GM19240 (cell line): Measurements from ENCODE around the gene AGTPBP1.
"Not testable (repeated sequence)": the region's sequence is repeated elsewhere in the genome, so short reads cannot be mapped to it uniquely, and the experiment has no call there.

ENCODE experiments used
- DNase-seq: peaks from one replicate; pipeline ENCODE4 v3.0.0; 2011; ENCODE audit warnings: low spot score; ENCODE audit not compliant: insufficient read length

Gene AGTPBP1

DNA sequence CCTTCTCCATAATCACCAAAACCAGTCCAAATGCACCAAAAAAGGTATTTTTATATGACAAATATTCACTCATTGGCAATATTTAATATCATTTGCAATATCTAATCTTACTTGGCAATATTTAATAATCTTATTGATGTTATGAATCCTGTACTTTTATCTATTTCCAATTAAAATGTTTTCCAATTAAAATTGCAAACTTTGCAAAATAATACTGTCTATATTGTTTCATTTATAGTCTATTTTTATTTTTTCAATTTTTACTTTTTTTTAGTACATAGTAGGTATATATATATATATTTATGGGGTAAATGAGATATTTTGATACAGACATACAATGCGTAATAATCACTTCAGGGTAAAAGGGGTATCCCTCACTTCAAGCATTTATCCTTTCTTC lies 109.9 kb downstream of the AGTPBP1 start:
- no peak for DNase-seq

GRCh38 chr9:85630676-85631075 lies 111.1 kb downstream of the AGTPBP1 start:
- no peak for DNase-seq

DNA sequence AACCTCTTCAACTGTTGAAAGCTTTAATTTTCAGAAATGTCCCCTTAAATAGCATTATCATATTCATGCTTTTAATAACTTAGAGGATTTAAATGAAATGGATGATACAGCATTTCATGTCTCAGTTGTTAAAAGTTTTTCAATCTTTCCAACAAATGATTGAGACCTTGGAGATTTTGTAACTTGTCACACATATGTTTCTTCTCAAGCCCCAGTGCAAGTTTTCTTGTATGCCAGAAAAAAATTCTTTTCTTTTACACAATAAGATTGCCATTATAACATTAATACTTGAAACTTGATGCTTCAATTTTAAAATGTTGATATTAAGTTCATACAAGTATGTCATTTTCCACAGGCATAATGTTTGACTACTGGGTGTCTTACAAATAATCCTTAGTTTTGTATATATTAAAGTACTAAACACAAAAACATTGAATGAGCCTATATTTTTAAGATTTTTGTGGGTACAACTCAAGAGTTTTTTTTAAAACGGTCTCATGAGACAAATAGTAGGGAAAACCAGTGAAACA lies 124.5 kb downstream of the AGTPBP1 start:
- no peak for DNase-seq

DNA sequence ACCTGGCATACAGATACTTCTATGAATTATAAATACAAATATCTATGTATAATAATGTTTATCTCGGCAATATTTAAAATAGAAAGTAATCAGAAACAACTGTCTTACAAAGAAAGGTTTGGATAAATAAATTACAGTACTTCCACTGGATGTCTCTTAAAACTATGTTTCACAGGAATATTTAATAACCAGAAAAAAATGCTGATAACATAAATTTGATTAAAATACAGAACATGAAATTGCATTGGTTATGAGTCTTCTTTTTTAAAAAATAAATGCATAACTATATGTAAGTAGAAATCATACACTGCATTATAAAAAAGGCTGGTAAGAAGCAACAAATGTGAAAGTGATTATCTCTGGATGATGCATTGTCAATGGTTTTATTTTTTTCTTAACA lies 126.0 kb downstream of the AGTPBP1 start:
- no peak for DNase-seq

GRCh38 chr9:85610074-85610860 lies 131.5 kb downstream of the AGTPBP1 start:
- peak; percentile 35 for DNase-seq

- no peak for DNase-seq
These were observed 135.8 kb downstream of the AGTPBP1 start for GRCh38 chr9:85605905-85606304.

GRCh38 chr9:85603936-85604335 lies 137.8 kb downstream of the AGTPBP1 start:
- DNase-seq: no peak

- DNase-seq: no peak
These were observed 139.0 kb downstream of the AGTPBP1 start for GRCh38 chr9:85602742-85603141.

GRCh38 chr9:85600675-85601263 lies 141.0 kb downstream of the AGTPBP1 start:
- DNase-seq: no peak

DNA sequence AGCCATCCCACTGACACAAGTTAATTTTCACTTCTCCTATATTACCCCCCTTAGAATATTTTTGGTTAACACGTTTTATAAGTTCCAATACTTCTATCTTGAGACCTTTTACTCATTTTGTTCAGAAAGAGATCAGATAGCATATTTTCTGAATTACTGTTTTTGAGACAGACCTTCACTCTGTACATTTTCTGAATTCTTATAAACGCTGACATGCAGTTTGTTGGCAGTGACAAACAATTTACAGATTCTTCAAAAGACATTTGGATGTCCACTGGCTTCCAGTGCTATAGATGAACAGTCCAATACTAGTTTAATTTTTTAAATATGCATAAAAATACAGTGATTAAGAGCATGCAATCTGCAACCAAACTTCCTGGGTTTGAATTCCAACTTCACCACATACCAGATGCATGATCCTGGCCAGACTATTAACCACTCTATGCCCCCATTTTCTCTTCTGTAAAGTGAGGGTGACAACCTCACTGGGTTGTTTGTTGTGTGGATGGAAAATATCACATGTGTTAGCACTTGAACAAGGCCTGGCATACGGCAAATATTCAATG lies 142.1 kb downstream of the AGTPBP1 start:
- no peak for DNase-seq

GRCh38 chr9:85594316-85594715 lies 147.4 kb downstream of the AGTPBP1 start:
- no peak for DNase-seq

- DNase-seq: no peak
These were observed 155.1 kb downstream of the AGTPBP1 start for GRCh38 chr9:85586684-85587083.

- no peak for DNase-seq
These were observed 164.3 kb downstream of the AGTPBP1 start for GRCh38 chr9:85577353-85577952.

DNA sequence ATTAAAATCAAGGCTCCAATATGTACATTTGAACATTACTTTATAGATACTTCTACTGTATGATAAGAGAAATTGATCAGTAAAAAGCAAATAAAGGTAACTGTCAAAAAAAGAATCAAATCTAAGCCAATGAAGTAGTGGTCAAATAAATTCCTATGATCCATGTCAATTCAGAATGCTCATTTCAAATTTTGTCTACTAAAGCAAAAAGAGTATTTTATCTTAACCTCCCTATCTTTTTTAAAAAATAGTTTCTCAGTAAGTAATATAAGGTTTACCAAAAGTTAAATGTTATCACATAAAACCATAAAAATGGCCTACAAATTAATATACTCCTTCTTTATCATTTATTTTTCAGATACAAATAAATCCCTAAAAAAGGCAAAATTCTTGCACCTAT lies 165.9 kb downstream of the AGTPBP1 start:
- DNase-seq: no peak

DNA sequence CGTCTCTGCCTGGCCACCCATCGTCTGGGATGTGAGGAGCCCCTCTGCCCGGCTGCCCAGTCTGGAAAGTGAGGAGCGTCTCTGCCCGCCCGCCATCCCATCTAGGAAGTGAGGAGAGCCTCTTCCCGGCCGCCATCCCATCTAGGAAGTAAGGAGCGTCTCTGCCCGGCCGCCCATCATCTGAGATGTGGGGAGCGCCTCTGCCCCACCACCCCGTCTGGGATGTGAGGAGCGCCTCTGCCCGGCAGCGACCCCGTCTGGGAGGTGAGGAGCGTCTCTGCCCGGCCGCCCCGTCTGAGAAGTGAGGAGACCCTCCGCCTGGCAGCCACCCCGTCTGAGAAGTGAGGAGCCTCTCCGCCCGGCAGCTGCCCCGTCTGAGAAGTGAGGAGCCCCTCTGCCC lies 168.2 kb downstream of the AGTPBP1 start:
- DNase-seq: not testable (repeated sequence)

DNA sequence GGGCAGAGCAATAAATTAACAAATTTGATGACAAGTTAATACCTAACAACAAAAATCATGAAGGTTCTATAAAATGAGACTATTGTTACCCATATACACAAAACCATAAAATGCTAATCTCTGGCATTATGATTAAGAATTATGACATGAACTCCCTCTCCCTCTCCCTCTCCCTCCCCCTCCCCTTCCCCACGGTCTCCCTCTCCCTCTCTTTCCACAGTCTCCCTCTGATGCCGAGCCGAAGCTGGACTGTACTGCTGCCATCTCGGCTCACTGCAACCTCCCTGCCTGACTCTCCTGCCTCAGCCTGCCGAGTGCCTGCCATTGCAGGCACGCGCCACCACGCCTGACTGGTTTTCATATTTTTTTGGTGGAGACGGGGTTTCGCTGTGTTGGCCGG lies 168.8 kb downstream of the AGTPBP1 start:
- DNase-seq: not testable (repeated sequence)

- no peak for DNase-seq
These were observed 171.8 kb downstream of the AGTPBP1 start for GRCh38 chr9:85569988-85570387.

- DNase-seq: no peak
These were observed 182.2 kb downstream of the AGTPBP1 start for GRCh38 chr9:85559526-85559925.

- DNase-seq: peak; percentile 11
These were observed 187.4 kb downstream of the AGTPBP1 start for GRCh38 chr9:85554349-85554748.

- DNase-seq: no peak
These were observed 188.3 kb downstream of the AGTPBP1 start for GRCh38 chr9:85553475-85553874.

DNA sequence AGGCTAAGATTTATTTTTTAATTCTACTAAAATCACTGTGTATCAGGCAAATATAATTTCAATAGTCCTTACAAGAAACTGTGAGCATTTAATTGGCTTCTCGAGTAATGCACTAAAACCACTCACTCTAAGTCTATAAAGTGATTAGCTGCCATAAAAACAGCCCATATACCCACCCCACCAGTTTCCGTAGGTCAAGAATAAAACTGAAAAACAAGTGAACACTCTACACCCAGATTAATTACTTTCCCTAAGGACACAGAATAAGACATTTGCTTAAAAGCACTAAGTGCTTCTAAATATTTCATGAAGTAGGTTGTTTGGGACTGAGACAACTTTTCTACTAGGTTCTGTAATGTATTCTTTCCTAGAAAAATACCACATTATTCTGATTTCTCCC lies 194.2 kb downstream of the AGTPBP1 start:
- no peak for DNase-seq

- DNase-seq: no peak
These were observed 198.6 kb downstream of the AGTPBP1 start for GRCh38 chr9:85543196-85543595.
